ENCODE measurements around the gene TMTC4. TPM values are rescaled to one million over a fixed set of nuclear protein-coding genes. Genes with fewer than 3 reads are reported as not detected.
A peak's percentile ranks its signal among the peaks of the same experiment; 100 is the strongest.

TMTC4 gene
- total RNA-seq, 2 experiments from 2014 or later: 15.7 to 19.8 TPM

GRCh38 chr13:100674872-100675660 lies 471 bp upstream of the TMTC4 start:
- Histone ChIP-seq H3K4me3 (ENCODE audit: low read depth, low read length, poor library complexity, severe bottlenecking) (peak overlapping the region; percentile 75), H3K79me2 (ENCODE audit: insufficient read depth, low read depth, low read length) (no peaks in the 10 kb centered on the region), H3K4me1 (ENCODE audit: insufficient read depth, low read length, poor library complexity, severe bottlenecking) (no peaks in the 10 kb centered on the region), H3K36me3 (ENCODE audit: insufficient read depth, low read length) (no peaks in the 10 kb centered on the region), H3K27ac (ENCODE audit: low read depth, low read length, poor library complexity, severe bottlenecking) (no peak overlapping the region), H2AFZ (ENCODE audit: low read length) (peak overlapping the region; percentile 79), H4K20me1 (ENCODE audit: insufficient read depth, low read length) (no peaks in the 10 kb centered on the region), H3K4me2 (ENCODE audit: low read length) (peak overlapping the region; percentile 92), H3K9me2 (ENCODE audit: insufficient read depth, low read length) (no peaks in the 10 kb centered on the region), H3K9me3 (ENCODE audit: low read length) (no peaks in the 10 kb centered on the region)
- TF ChIP-seq, protein P1, sequence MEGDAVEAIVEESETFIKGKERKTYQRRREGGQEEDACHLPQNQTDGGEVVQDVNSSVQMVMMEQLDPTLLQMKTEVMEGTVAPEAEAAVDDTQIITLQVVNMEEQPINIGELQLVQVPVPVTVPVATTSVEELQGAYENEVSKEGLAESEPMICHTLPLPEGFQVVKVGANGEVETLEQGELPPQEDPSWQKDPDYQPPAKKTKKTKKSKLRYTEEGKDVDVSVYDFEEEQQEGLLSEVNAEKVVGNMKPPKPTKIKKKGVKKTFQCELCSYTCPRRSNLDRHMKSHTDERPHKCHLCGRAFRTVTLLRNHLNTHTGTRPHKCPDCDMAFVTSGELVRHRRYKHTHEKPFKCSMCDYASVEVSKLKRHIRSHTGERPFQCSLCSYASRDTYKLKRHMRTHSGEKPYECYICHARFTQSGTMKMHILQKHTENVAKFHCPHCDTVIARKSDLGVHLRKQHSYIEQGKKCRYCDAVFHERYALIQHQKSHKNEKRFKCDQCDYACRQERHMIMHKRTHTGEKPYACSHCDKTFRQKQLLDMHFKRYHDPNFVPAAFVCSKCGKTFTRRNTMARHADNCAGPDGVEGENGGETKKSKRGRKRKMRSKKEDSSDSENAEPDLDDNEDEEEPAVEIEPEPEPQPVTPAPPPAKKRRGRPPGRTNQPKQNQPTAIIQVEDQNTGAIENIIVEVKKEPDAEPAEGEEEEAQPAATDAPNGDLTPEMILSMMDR (conservative IDR thresholded peaks at IDR 0.05; ENCODE audit: low read length): peak; percentile 30; the same call in 1 of the 2 replicates
- TF ChIP-seq EZH2phosphoT487 (IDR thresholded peaks at IDR 0.05; ENCODE audit: borderline replicate concordance, low read depth, low read length): no peak
- no TSS peak for BruUV-seq (replicated peaks)
- intact Hi-C loops (cut with micrococcal nuclease; ENCODE audit: unreplicated experiment): loop anchor here (10.0 kb wide), 1 partner anchor 1070 kb away; the partner anchor contains the start of gene CLYBL
- POLR2A ChIA-PET: interaction anchor here (1.2 kb wide), 1 partner anchor 17 kb away, joined by 6 read pairs; no protein-coding TSS in a partner anchor
- DNase-seq (ENCODE audit: low spot score): peak; percentile 89
- CTCF ChIA-PET (ENCODE audit: unreplicated experiment): no interaction called here

DNA sequence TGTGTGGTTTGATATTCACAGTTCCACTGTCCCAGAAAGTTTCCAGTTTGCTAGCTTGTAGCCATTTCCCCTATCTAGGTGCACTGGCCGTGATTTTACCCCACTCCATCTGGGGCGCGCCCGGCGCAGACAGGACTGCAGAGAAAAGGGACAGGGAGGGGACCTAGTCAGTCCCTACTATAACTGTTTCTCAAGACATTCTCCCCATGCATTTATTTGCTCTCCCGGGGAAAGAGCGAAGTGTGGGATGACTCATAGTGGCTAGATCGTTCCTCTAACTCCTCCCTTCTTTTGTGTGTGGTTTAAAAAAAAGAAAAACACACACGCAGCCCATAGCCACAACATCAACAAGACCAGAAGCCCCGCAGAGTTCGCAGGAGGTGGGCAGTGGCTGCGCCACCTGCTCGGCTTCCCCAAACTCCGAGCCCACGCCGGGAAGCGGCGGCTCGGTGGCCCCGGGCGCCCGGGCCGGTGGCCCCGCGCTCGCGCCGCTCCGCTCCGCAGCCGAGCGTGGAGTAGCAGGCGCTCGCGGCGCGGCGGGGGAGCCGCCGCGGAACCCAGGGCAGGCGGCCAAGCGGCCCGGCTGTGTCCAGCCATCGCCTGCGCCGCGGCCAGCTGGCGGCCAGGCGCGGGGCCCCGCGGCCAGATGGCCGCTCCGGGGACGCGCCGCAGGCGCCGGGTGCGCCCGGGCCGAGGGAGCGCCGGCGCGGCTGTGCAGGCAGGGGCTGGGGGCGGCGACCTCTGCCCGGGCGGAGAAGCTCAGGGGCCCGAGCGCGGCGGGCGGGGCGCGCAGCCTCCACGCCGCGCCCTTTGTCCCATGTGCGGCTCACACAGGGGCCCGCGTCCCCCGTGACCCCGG lies 653 bp downstream of the TMTC4 start:
- no peaks in the 10 kb centered on the region for H3K79me2 ChIP-seq (ENCODE audit: insufficient read depth, low read depth, low read length)
- ChIA-PET CTCF (ENCODE audit: unreplicated experiment) (no interaction called here), POLR2A (interaction anchor here (1.2 kb wide), 1 partner anchor 16 kb away, joined by 6 read pairs; no protein-coding TSS in a partner anchor)
- H3K27ac ChIP-seq (ENCODE audit: low read depth, low read length, poor library complexity, severe bottlenecking): no peak overlapping the region
- no peaks in the 10 kb centered on the region for H3K4me1 ChIP-seq (ENCODE audit: insufficient read depth, low read length, poor library complexity, severe bottlenecking)
- H3K9me3 ChIP-seq (ENCODE audit: low read length): no peaks in the 10 kb centered on the region
- intact Hi-C loops (cut with micrococcal nuclease; ENCODE audit: unreplicated experiment): loop anchor here (10.0 kb wide), 1 partner anchor 1069 kb away; the partner anchor contains the start of gene CLYBL
- no TSS peak for BruUV-seq (replicated peaks)
- H4K20me1 ChIP-seq (ENCODE audit: insufficient read depth, low read length): no peaks in the 10 kb centered on the region
- H3K4me2 ChIP-seq (ENCODE audit: low read length): peak overlapping the region; percentile 93
- no peaks in the 10 kb centered on the region for H3K36me3 ChIP-seq (ENCODE audit: insufficient read depth, low read length)
- DNase-seq (ENCODE audit: low spot score): peak; percentile 11
- TF ChIP-seq EZH2phosphoT487 (IDR thresholded peaks at IDR 0.05; ENCODE audit: borderline replicate concordance, low read depth, low read length): no peak
- TF ChIP-seq, protein P1 (conservative IDR thresholded peaks at IDR 0.05; ENCODE audit: low read length): no peak
- no peak overlapping the region for H2AFZ ChIP-seq (ENCODE audit: low read length)
- H3K4me3 ChIP-seq (ENCODE audit: low read depth, low read length, poor library complexity, severe bottlenecking): peak overlapping the region; percentile 75
- H3K9me2 ChIP-seq (ENCODE audit: insufficient read depth, low read length): no peaks in the 10 kb centered on the region
